AG08396 (cell line): ENCODE measurements around the gene B3GNT3.
"Not testable (repeated sequence)": the region's sequence is repeated elsewhere in the genome, so short reads cannot be mapped to it uniquely, and the experiment has no call there.

ENCODE experiments used
- DNase-seq: peaks from one replicate; pipeline ENCODE4 v3.0.0; 2012; ENCODE audit warnings: low spot score, mixed read lengths

B3GNT3 gene

GRCh38 chr19:17767559-17767958 lies 27.4 kb upstream of the B3GNT3 start:
- DNase-seq: no peak

GRCh38 chr19:17770613-17771012 lies 24.3 kb upstream of the B3GNT3 start:
- DNase-seq: no peak

GRCh38 chr19:17772172-17772571 lies 22.8 kb upstream of the B3GNT3 start:
- DNase-seq: no peak

GRCh38 chr19:17775245-17775927 lies 19.6 kb upstream of the B3GNT3 start:
- DNase-seq: peak; percentile 54

- no peak for DNase-seq
Measured at GRCh38 chr19:17775991-17776803, 18.7 kb upstream of the B3GNT3 start.

DNA sequence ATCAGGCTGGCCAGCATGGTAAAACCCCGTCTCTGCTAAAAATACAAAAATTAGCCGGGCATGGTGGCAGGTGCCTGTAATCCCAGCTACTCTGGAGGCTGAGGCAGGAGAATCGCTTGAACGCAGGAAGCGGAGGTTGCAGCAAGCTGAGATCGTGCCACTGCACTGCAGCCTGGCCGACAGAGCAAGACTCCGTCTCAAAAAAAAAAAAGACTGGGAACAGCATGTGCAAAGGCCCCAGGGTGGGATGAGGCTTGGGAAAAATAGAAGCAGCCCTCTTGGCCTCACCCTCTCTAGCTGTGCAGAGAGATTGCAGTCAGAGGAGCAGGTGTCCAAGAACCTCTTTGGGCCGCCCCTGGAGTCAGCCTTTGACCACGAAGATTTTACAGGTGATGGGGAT lies 17.1 kb upstream of the B3GNT3 start:
- DNase-seq: not testable (repeated sequence)

GRCh38 chr19:17778251-17778967 lies 16.5 kb upstream of the B3GNT3 start:
- DNase-seq: peak; percentile 81

DNA sequence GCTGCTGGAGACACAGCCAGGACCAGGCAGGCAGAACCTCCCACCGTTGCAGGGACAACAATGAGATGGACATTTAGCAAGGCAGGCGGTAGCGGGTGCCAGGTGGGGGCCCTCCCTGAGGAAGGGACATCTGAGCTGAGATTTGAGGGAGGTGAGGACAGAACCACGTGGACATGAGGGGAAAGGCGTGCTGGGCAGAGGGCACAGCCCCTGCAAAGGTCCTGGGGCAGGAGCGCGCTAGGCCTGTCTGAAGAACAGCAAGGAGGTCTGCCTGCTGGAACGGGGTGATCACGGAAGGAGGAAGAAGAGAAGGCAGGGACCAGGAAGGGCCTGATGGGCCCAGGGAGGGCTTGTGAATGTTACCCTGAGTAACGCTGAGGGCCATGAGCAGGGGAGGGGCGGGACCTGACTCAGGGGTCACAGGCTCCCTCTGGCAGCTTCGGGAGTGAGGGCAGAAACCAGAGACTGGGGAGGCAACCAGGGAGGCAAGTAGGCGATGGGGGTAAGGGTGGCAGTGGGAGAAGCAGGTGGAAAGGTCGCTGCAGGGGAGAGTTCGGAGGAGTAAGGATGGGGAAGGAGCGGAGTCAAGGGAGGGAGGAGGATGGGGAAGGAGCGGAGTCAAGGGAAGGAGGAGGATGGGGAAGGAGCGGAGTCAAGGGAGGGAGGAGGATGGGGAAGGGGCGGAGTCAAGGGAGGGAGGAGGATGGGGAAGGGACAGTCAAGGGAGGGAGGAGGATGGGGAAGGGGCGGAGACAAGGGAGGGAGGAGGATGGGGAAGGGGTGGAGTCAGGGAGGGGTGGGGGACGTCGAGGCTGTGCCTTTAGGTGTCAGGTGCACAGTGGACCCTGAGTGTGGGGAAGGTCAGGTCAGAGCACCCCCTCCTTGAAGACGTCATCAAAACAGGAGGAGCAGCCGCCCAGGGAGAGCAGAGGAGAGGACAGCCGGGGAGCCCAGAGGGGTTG lies 15.7 kb upstream of the B3GNT3 start:
- peak; percentile 65 for DNase-seq

DNA sequence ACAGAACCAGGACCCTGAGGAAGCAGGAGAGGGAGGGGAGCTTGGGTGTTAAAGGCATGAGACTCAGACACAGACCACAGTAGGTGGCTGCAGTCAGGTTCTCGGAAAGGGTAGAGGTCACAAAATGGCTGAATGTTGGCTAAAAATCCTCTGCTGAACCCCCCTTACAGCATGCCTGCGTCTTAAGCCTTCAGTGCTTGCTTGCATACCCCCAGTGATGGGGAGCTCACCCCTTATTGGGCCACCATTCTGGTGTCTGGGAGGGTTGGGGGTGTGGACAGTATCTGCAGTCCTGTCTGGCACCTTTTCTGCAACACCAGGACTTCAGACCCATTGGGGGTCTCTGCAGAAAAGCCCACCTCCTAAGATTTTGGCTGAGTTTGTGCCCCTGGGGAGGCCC lies 14.2 kb upstream of the B3GNT3 start:
- DNase-seq: no peak

- not testable (repeated sequence) for DNase-seq
Measured at GRCh38 chr19:17783721-17784120, 11.2 kb upstream of the B3GNT3 start.

DNA sequence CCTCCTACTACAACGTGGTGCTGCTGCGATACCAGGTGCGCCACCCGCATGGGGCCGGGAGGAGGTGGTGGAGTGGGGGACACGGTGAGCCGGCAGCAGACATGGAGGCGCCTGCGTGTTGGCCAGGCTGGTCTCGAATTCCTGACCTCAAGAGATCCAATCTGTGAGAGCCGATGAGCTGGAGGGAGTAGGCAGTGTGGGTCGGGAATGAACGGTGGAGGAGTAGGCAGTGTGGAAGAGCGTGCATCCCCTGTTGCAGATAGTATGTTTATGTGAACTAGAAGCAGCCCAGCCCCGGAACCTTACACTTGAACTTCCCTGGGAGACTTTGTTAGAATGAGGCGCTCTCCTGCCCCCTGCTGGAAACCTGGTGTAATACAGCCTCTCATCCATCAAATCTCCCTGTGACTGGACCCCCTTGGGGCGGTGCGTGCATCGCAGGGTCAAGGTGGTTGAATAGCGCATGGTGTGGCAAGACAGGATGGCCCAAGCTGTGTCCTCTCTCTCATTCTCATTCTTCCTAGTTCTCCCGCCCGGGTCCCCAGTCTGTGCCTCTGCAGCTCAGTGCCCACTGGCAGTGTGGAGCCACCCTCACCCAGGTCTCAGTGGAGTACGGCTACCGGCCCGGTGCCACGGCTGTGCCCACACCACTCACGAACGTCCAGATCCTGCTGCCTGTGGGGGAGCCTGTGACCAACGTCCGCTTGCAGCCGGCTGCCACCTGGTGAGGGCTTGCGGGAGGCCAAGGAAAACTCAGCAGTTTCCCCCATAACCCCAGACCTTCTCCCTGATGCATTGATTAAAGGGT lies 10.5 kb upstream of the B3GNT3 start:
- DNase-seq: peak; percentile 83

DNA sequence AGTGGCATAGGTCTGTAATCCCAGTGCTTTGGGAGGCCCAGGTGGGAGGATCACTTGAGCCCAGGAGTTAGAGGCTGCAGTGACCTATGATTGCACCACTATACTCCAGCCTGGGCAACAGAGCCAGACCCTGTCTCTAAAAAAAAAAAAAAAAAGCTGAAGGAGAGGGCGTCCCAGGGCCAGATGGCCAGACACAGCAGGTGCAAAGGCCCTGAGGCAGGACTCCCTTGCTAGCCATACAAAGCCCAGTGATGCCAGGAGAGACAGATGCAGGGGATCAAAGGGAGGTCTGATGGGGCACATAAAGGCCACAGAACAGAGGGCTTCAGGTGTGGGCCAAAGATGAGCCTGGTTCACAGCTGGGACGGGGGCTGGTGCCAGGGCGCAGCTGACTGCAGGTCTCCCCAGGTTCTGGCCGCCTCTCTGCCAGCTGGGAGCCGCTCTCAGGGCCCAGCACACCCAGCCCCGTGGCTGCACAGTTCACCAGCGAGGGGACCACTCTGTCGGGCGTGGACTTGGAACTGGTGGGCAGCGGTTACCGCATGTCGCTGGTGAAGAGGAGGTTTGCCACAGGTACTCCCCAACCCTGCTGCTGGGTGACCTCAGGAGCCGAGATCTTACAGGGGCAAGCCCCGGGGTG lies 7.5 kb upstream of the B3GNT3 start:
- no peak for DNase-seq

DNA sequence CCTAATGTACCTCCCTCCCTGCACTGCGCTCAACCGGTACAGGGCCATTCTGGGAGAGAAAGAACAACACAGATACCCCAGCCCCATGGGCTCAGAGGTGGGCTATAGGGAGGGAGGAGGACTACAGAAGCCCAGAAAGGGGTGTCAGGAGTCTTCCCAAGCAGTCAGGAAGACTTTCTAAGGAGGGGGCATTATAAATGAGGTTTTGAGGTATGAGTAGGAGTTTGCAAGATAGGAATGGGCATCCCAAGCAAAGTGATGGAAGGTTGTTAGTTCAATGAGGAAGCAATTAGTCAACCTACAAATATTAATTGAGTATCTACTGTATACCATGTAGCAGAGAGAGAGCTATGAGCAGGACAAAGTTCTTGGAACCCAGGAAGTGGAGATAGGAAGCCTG lies 6.3 kb upstream of the B3GNT3 start:
- no peak for DNase-seq

DNA sequence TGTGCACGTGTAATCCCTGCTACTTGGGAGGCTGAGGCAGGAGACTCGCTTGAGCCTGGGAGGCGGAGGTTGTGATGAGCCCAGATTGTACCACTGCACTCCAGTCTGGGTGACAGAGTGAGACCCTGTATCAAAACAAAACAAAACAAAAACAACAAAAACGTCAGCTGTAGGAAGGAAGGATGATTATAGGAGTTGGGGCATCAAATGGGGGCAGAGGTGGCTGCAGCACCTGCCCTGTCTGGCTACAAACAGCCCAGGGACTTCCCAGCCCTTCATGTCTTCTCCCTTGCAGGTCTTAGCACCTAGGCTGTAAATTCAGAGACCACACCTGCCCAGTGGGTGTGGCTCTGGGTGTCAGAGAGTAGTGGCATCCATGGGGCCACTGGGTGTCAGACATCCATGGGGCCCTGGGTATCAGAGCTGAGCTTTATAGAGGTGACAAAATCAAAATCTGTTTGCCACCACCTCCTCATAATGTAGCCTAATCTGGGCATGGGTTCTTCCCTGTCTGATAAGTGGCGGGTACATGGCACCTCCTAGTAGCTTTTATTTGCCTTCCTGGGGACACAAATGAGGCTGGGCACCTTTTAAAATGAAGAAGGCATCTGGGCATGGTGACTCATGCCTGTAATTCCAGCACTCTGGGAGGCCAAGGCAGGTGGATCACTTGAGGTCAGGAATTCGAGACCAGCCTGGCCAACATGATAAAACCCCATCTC lies 4.7 kb upstream of the B3GNT3 start:
- DNase-seq: no peak

DNA sequence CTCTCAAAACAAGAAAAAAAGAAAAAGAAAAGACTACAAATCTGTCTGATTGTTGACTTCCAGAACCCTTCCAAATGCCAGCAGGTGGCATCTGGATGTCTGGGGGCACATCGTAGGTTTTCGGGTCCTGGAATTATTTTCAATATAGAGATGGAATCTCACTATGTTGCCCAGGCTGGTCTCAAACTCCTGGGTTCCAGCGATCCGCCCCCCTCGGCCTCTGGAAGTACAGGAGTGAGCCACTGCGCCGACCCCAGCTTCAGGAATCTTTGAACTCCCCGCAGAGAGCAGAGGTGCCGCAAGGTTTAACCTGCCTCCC lies 567 bp upstream of the B3GNT3 start:
- no peak for DNase-seq

DNA sequence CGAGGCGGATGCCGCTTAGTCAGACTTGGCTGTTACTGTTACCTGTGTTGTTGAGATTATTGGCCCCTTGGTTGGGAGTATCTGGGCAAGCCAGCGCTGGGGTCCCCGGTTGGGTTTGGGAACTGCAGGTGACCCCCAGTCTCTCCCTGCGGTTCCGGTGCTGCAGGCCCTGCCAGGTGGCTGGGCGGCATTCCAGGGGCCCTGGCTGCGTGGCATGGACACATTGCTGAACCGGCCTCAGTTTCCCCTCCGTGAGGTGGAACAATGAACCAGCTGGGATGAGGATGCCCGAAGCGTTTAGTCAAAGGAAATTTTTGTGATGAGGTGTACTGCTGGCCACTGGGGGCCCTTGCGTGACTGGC lies 538 bp downstream of the B3GNT3 start:
- no peak for DNase-seq

DNA sequence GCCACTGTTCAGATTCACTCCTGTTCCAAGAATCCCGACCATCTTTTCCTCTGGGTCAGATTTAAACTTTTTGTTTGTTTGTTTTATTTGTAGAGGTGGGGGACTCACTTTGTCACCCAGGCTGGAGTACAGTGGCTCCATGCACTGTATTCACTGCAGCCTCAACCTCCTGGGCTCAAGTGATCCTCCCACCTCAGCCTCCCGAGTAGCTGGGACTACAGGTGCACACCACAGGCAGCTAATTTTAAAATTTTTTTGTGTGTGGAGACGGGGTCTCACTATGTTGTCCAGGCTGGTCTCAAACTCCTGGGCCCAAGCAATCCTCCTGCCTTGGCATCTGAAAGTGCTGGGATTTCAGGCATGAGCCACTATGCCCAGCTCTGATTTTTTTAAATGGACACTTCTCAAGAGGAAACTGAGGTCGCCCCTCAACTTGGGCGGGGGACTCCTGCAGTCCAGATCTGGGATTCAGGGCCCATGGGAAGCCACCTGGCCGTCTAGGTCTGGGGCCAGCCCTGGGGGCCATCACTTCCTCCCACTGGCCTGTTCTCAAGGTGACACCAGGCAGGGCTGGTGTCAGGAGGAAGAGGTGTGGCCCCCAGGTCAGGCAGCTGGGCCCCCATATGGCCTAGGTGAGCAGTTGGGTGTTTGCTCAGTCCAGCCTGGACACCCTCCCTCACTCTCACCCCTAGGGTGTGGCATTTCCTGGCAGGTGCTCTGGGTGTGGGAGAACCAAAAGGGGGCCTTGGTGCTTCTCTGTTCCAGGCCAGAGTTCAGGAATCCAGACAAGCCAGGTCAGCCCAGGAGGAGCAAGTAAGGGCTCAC lies 1.3 kb downstream of the B3GNT3 start:
- DNase-seq: no peak

DNA sequence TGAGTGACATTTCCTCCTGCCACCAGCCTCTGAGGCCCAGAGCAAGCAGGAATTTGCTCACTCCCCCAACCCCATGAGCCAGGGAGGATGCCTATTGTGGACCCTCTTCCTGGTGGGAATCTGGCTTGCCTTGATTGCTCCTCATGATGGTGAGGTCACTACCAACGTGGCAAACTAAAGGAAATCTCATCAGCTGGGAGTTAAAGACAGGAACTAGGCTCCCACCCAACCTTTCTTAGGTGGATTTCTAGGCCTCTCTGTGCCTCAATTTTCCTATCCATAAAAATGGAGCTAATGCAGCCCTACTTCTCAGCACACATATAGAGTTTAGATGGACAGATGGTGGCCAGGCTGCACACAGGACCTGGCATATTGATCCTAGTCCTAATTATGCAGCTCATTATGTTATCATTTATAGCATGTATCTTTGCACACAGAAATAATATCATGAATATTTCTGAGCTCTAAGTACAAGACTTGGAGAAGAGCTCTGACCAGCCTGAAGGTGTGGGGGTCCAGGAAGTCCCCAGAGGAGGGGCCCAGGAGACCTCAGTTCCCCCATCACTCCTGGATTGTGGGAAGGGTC lies 2.0 kb downstream of the B3GNT3 start:
- DNase-seq: no peak
